GM12801 (cell line): ENCODE results near the gene CFAP90.

Experiments
- TF ChIP-seq, protein P1 (sequence below): IDR thresholded peaks from one replicate; pipeline ENCODE4 v1.5.1; 2011; ENCODE audit warnings: control low read depth; ENCODE audit not compliant: insufficient read length; ENCODE audit errors: extremely low read depth

The CFAP90 gene

DNA sequence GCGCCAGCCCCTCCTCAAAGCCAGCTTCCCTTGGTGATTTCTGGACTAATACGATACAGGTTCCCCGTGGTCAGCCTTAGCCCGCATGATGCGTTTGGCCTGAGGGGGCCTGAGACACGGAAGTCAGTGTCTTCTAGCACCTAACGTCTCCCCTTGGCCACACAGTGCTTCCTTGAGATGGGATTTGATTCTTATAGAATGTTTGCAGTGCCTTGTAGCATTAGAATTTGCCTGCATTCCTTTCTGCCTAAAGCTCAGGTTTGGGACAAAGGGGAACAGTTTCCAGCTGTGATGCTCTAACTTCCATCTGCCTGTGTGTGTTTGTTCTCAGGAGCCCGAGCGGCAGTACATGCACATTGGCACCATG is 34.4 kb downstream of the CFAP90 start:
- TF ChIP-seq, protein P1, sequence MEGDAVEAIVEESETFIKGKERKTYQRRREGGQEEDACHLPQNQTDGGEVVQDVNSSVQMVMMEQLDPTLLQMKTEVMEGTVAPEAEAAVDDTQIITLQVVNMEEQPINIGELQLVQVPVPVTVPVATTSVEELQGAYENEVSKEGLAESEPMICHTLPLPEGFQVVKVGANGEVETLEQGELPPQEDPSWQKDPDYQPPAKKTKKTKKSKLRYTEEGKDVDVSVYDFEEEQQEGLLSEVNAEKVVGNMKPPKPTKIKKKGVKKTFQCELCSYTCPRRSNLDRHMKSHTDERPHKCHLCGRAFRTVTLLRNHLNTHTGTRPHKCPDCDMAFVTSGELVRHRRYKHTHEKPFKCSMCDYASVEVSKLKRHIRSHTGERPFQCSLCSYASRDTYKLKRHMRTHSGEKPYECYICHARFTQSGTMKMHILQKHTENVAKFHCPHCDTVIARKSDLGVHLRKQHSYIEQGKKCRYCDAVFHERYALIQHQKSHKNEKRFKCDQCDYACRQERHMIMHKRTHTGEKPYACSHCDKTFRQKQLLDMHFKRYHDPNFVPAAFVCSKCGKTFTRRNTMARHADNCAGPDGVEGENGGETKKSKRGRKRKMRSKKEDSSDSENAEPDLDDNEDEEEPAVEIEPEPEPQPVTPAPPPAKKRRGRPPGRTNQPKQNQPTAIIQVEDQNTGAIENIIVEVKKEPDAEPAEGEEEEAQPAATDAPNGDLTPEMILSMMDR = no peak

DNA sequence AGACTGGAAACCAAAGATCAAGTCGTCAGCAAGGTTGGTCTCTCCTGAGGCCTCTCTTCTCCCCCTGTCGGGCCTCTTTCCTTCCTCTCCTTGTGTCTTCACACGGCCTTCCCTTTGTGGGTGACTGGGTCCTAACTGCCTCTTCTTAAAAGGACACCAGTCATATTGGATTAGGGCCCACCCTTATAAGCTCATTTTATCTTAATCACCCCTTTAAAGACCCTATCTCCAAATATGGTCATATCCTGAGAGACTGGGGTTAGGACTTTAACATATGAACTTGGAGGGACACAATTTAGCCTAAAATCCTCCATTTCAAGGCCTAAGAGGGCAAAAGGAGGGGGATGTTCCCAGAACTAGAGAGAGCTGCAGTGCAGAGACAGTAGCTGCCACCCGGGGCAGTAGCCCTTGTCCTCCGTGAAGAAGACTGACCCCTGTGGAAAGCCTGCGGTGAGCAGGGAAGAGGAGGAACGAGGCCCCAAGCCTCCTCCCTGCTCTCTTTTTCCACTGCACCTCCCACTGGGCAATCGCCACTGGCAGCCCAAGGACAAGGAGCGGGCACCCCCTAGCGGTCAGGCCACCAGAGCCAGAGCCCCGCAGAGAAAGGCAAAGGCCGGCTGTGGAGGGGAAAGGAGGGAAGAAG is 34.9 kb downstream of the CFAP90 start:
- TF ChIP-seq, protein P1 = no peak

DNA sequence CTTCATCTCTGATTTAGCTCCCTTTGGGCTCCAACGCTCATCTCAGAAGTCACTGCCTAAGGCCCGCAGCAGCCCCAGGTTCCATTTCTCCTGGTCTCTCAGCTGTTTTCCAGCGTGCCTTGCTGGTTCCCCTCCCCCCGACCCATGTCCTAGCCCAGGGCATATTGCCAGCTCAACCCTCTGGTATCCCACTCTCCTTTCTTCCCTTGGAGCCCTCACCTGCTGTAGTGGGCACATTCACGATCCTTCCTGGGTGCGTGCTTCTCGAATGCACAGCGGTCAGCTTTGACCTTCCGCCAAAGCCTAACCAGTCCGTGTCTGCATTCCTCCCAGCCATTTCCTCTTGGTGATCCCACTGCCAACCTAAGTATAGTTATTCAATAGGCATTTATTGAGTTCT is 36.1 kb downstream of the CFAP90 start:
- TF ChIP-seq, protein P1 = no peak

DNA sequence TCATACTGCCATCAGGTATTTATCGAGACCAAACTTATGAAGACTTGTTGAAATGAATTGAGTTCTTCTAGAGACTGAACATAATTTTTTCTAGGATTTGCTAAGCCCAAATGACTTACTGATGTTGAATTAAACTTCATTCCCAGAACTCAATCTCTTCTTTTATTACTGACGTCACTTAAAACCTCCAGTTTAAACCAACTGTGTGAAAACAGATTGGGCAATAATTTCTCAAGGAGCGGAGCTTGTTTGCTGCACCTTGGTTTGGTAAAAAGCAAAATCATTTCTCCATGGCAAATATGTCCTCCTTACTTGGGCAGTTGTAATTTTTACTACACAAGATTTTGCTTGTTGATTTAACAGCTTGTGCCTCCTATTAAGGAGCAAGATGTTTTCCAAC is 37.4 kb downstream of the CFAP90 start:
- TF ChIP-seq, protein P1 = no peak

DNA sequence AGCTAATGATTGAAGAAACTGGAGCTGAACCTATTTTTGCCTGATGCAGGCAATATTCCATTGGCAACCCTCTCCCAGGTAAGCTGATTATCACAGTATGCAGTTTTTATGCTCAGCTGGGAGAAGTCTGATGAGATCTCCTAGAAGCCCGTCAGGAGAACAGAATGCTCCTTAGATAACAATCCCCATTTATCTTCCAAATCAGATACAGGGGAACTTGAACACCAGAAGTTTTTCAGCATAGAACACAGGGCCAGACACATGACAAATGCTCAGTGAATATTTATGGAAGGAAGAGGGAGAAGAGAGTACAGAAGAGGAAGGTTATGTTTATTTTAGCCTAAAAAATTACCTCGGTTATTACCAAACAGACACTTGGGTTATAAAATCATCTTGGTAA is 37.9 kb downstream of the CFAP90 start:
- TF ChIP-seq, protein P1 = no peak

DNA sequence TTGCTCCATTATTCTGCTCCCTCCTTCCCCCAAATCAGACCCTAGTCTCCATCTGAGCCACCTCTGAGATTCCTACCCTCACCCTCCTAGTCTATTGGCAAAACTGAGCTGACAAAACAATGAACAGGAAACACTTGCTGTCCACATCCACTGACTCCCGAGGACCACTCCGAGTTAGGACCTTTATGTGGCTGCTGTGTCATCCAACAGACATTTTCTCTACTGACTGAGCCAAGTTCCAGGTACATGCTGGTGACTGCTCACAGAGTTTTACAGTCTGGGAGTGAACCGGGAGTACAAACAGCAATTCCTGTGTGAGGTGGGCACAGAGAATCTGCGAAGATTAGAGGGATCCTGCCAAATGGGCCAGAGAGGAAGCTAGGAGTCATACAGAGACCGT is 39.2 kb downstream of the CFAP90 start:
- TF ChIP-seq, protein P1 = no peak

DNA sequence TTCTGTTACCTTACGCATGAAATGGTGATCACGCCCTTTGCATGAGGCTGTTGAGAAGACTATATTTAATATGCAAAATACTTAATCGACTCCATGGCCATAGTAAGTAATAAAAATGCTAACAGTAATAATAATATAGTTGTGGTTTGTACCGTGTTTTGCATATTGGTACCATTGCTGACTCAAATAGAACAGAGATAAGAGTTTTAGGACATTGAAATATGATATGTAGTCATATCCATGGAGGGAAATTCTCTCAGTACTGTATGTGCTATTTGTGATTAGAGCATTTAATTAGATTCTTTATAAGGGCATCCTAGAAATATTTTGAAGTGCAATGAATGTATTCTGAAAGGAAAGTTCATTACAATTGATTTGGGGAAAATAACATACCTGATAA is 41.9 kb downstream of the CFAP90 start:
- TF ChIP-seq, protein P1 = no peak

DNA sequence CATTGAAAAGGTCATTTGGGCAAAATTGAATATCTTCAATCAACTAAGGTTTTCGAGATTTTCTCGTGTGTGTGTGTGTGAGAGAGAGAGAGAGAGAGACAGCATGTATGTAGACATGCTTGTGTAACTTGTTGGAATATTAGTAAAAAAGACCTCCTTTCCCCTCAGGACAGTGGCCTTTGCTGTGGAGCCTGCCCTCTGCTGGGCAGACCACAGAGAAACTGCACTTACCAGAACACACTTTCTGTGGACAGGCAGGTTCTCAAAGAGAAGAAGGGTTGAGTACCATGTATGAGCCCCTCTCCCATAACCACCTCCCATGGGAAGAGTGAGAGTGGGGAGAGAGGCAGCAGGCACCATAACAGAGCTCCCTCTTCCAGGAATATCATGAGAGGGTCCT is 45.6 kb downstream of the CFAP90 start:
- TF ChIP-seq, protein P1 = no peak
